Naive thymus-derived CD8-positive, alpha-beta T cell (primary cell): ENCODE measurements around the gene LRMDA. TPM values are rescaled to one million over a fixed set of nuclear protein-coding genes. Genes with fewer than 3 reads are reported as not detected.

ENCODE experiments used
- ATAC-seq, 2 donors: fragments of 150-1000 bp; cut with Tn5 transposase in 1 of 2; sonication (Bioruptor Pico), chemical (Tn5 transposase) in 1 of 2; 1 replicate in 1 of 2; 2 replicates in 1 of 2; pipeline ENCODE4 v1.10.0; 2021; ENCODE audit warnings: mild to moderate bottlenecking in 2 of 2, moderate library complexity in 2 of 2
- POLR2A ChIA-PET: fragments of 350-600 bp; sonication (Branson Sonifier 250); formaldehyde crosslinking; loops from one replicate; lab custom pipeline; 2021; ENCODE audit warnings: antibody characterized with exemption; lab: Charles Lee
- DNase-seq, 10 donors: peaks; one replicate each; pipeline versions ENCODE4 v3.0.0 to v3.0.0-alpha.2; 2020 to 2022
- H3K27ac Mint-ChIP-seq, 10 donors: one replicate each; pipeline ENCODE4 v1.8.0; 2020 to 2022; ENCODE audit warnings: mild to moderate bottlenecking in 10 of 10, mixed read lengths in 10 of 10, moderate library complexity in 4 of 10, inconsistent platforms in 1 of 10
- H3K27me3 Mint-ChIP-seq, 5 donors: one replicate each; pipeline ENCODE4 v1.8.0; 2021 to 2022; ENCODE audit warnings: mixed read lengths in 5 of 5
- H3K36me3 Mint-ChIP-seq, 3 donors: one replicate each; pipeline ENCODE4 v1.8.0; 2020 to 2022; ENCODE audit warnings: mixed read lengths in 3 of 3, mild to moderate bottlenecking in 2 of 3, inconsistent platforms in 1 of 3
- H3K4me1 Mint-ChIP-seq, 4 donors: one replicate each; pipeline ENCODE4 v1.8.0; 2021 to 2022; ENCODE audit warnings: mixed read lengths in 4 of 4
- H3K4me3 Mint-ChIP-seq, 10 donors: one replicate each; pipeline ENCODE4 v1.8.0; 2020 to 2022; ENCODE audit warnings: mild to moderate bottlenecking in 10 of 10, mixed read lengths in 10 of 10, moderate library complexity in 6 of 10, inconsistent platforms in 1 of 10
- H3K9me3 Mint-ChIP-seq, 9 donors: one replicate each; pipeline ENCODE4 v1.8.0; 2020 to 2022; ENCODE audit warnings: mixed read lengths in 9 of 9, mild to moderate bottlenecking in 3 of 9, inconsistent platforms in 1 of 9, moderate library complexity in 1 of 9
- polyA plus RNA-seq, 3 donors: library from polyadenylated mRNA; unstranded; fragments of 300-500 nt; fragmentation: Illumina TruSeq; gene quantifications; one replicate each; pipeline ENCODE4 v1.2.3, GENCODE V29; 2021
- total RNA-seq, 8 experiments: library from RNA in 2 of 8; stranded (reverse) in 2 of 8; gene quantifications; one replicate each; pipeline ENCODE4 v1.2.3 and lab custom pipeline; 2021 to 2026

The LRMDA gene
- total and polyA plus RNA-seq, 5 experiments from 2014 or later: not detected

GRCh38 chr10:75932921-75933320 is 501.5 kb downstream of the LRMDA start:
- POLR2A ChIA-PET: no interaction called here
- Mint-ChIP-seq H3K36me3 (no peaks in the 10 kb centered on the region), H3K9me3 (peaks cover 0 to 2% (median 0%) of the 10 kb centered on the region in 9 donors), H3K27me3 (peaks cover 3 to 24% (median 7%) of the 10 kb centered on the region in 5 donors), H3K27ac (no peak overlapping the region), H3K4me3 (no peak overlapping the region), H3K4me1 (no peaks in the 10 kb centered on the region)
- DNase-seq (no peak), ATAC-seq (no peak)

DNA sequence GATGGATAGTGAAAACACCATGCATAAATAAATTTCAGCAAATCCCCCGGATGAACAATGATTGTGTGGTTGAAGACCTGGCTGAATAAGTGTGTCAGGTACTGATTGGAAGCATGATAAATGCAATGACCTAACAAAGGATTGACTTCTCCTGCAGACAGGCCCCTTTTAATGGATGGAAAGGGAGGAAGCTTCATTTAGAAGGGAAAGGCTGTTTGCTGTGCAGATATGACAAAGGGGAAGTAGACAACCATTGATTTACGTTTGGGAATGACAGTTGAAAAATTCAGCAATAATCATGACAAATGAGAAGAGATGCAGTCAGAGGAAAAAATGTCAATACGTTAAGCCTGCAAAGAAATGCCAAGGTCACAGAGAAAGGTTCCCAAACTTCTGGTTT is 503.8 kb downstream of the LRMDA start:
- peaks cover 5 to 30% (median 7%) of the 10 kb centered on the region in 5 donors for H3K27me3 Mint-ChIP-seq
- no peak overlapping the region for H3K4me3 Mint-ChIP-seq
- no peaks in the 10 kb centered on the region for H3K36me3 Mint-ChIP-seq
- POLR2A ChIA-PET: no interaction called here
- H3K27ac Mint-ChIP-seq: no peak overlapping the region
- ATAC-seq (no peak), DNase-seq (no peak)
- H3K9me3 Mint-ChIP-seq: peaks cover 0 to 5% (median 0%) of the 10 kb centered on the region in 9 donors
- H3K4me1 Mint-ChIP-seq: no peaks in the 10 kb centered on the region

- no peak for DNase-seq
- Mint-ChIP-seq H3K4me3 (no peak overlapping the region), H3K9me3 (peaks cover 0 to 5% (median 0%) of the 10 kb centered on the region in 9 donors), H3K36me3 (no peaks in the 10 kb centered on the region), H3K27ac (no peak overlapping the region), H3K27me3 (peaks cover 5 to 31% (median 7%) of the 10 kb centered on the region in 5 donors), H3K4me1 (no peaks in the 10 kb centered on the region)
- POLR2A ChIA-PET: no interaction called here
- ATAC-seq: no peak
Observed at GRCh38 chr10:75935650-75936400, 504.4 kb downstream of the LRMDA start.

- no peak overlapping the region for H3K4me3 Mint-ChIP-seq
- ATAC-seq: no peak
- H3K27me3 Mint-ChIP-seq: peaks cover 5 to 31% (median 7%) of the 10 kb centered on the region in 5 donors
- H3K9me3 Mint-ChIP-seq: peaks cover 0 to 5% (median 0%) of the 10 kb centered on the region in 9 donors
- H3K36me3 Mint-ChIP-seq: no peaks in the 10 kb centered on the region
- DNase-seq: no peak
- H3K27ac Mint-ChIP-seq: no peak overlapping the region
- H3K4me1 Mint-ChIP-seq: no peaks in the 10 kb centered on the region
- POLR2A ChIA-PET: no interaction called here
Observed at GRCh38 chr10:75936841-75937240, 505.4 kb downstream of the LRMDA start.

- Mint-ChIP-seq H3K9me3 (peaks cover 0 to 5% (median 0%) of the 10 kb centered on the region in 9 donors), H3K27me3 (peaks cover 6 to 31% (median 7%) of the 10 kb centered on the region in 5 donors), H3K4me1 (no peaks in the 10 kb centered on the region), H3K27ac (no peak overlapping the region), H3K4me3 (no peak overlapping the region), H3K36me3 (no peaks in the 10 kb centered on the region)
- no peak for DNase-seq
- no peak for ATAC-seq
- POLR2A ChIA-PET: no interaction called here
Observed at GRCh38 chr10:75937823-75938222, 506.4 kb downstream of the LRMDA start.

- ATAC-seq (no peak), DNase-seq (no peak)
- no peaks in the 10 kb centered on the region for H3K36me3 Mint-ChIP-seq
- H3K27ac Mint-ChIP-seq: no peak overlapping the region
- H3K4me1 Mint-ChIP-seq: no peaks in the 10 kb centered on the region
- POLR2A ChIA-PET: no interaction called here
- no peak overlapping the region for H3K4me3 Mint-ChIP-seq
- H3K9me3 Mint-ChIP-seq: peaks cover 0 to 7% (median 0%) of the 10 kb centered on the region in 9 donors
- peaks cover 6 to 31% (median 7%) of the 10 kb centered on the region in 5 donors for H3K27me3 Mint-ChIP-seq
Observed at GRCh38 chr10:75938380-75939122, 507.1 kb downstream of the LRMDA start.

GRCh38 chr10:75939541-75939940 is 508.1 kb downstream of the LRMDA start:
- H3K27me3 Mint-ChIP-seq: peaks cover 5 to 24% (median 6%) of the 10 kb centered on the region in 5 donors
- H3K36me3 Mint-ChIP-seq: no peaks in the 10 kb centered on the region
- POLR2A ChIA-PET: no interaction called here
- H3K27ac Mint-ChIP-seq: no peak overlapping the region
- ATAC-seq (no peak), DNase-seq (no peak)
- H3K4me3 Mint-ChIP-seq: no peak overlapping the region
- peaks cover 0 to 10% (median 4%) of the 10 kb centered on the region in 9 donors for H3K9me3 Mint-ChIP-seq
- H3K4me1 Mint-ChIP-seq: no peaks in the 10 kb centered on the region

DNA sequence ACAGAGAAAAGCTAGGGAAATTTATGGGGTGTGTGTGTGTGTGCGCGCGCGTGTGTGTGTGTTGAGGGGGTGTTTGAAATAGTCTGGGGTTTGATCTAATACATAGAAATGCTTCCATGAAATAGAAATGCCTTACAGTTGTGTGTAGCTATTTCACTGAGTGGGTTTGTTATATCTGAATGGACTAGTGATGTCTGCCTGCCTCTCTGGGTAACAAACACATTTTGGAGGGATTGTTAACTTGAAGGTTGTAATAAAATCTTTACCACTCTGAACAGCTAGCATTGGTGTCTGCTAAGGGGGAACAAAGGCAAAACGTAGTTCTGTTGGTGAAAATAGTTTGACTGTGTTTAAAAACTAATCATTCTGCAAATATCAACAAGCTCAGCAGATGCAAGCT is 509.3 kb downstream of the LRMDA start:
- Mint-ChIP-seq H3K27ac (no peak overlapping the region), H3K36me3 (peaks cover 0 to 6% (median 0%) of the 10 kb centered on the region in 3 donors), H3K27me3 (peaks cover 0 to 13% (median 4%) of the 10 kb centered on the region in 5 donors), H3K9me3 (peaks cover 0 to 19% (median 14%) of the 10 kb centered on the region in 9 donors), H3K4me3 (no peak overlapping the region), H3K4me1 (no peaks in the 10 kb centered on the region)
- POLR2A ChIA-PET: no interaction called here
- ATAC-seq: no peak
- no peak for DNase-seq

- POLR2A ChIA-PET: no interaction called here
- Mint-ChIP-seq H3K4me3 (no peak overlapping the region), H3K9me3 (peaks cover 0 to 19% (median 15%) of the 10 kb centered on the region in 9 donors), H3K36me3 (peaks cover 0 to 6% (median 0%) of the 10 kb centered on the region in 3 donors), H3K27me3 (peaks cover 0 to 13% (median 4%) of the 10 kb centered on the region in 5 donors), H3K4me1 (no peaks in the 10 kb centered on the region), H3K27ac (no peak overlapping the region)
- ATAC-seq (no peak), DNase-seq (no peak)
Observed at GRCh38 chr10:75941223-75941801, 509.9 kb downstream of the LRMDA start.

- no peak for DNase-seq
Observed at GRCh38 chr10:75944061-75944460, 512.6 kb downstream of the LRMDA start.

GRCh38 chr10:75948583-75948982 is 517.2 kb downstream of the LRMDA start:
- no peak for DNase-seq
- H3K36me3 Mint-ChIP-seq: peaks cover 0 to 6% (median 0%) of the 10 kb centered on the region in 3 donors
- no peaks in the 10 kb centered on the region for H3K4me1 Mint-ChIP-seq
- peaks cover 0 to 21% (median 13%) of the 10 kb centered on the region in 9 donors for H3K9me3 Mint-ChIP-seq
- H3K4me3 Mint-ChIP-seq: no peak overlapping the region
- H3K27ac Mint-ChIP-seq: no peak overlapping the region
- H3K27me3 Mint-ChIP-seq: peaks cover 0 to 3% (median 0%) of the 10 kb centered on the region in 5 donors
- POLR2A ChIA-PET: no interaction called here
- no peak for ATAC-seq

More at GRCh38 chr10:75944061-75944460, 512.6 kb downstream of the LRMDA start:
- Mint-ChIP-seq H3K9me3 (peaks cover 0 to 16% (median 14%) of the 10 kb centered on the region in 9 donors), H3K36me3 (peaks cover 0 to 6% (median 0%) of the 10 kb centered on the region in 3 donors), H3K4me1 (no peaks in the 10 kb centered on the region), H3K4me3 (no peak overlapping the region), H3K27me3 (peaks cover 0 to 13% (median 1%) of the 10 kb centered on the region in 5 donors), H3K27ac (no peak overlapping the region)
- POLR2A ChIA-PET: no interaction called here
- no peak for ATAC-seq

- DNase-seq: no peak
- H3K27me3 Mint-ChIP-seq: peaks cover 0 to 13% (median 2%) of the 10 kb centered on the region in 5 donors
- POLR2A ChIA-PET: no interaction called here
- ATAC-seq: no peak
- H3K4me3 Mint-ChIP-seq: no peak overlapping the region
- H3K9me3 Mint-ChIP-seq: peaks cover 0 to 9% (median 3%) of the 10 kb centered on the region in 9 donors
- H3K4me1 Mint-ChIP-seq: no peaks in the 10 kb centered on the region
- no peaks in the 10 kb centered on the region for H3K36me3 Mint-ChIP-seq
- no peak overlapping the region for H3K27ac Mint-ChIP-seq
Observed at GRCh38 chr10:75950307-75950706, 518.9 kb downstream of the LRMDA start.
